ENCODE data around the gene MYO5C.
"Not testable (repeated sequence)": the region's sequence is repeated elsewhere in the genome, so short reads cannot be mapped to it uniquely, and the experiment has no call there.

MYO5C gene

DNA sequence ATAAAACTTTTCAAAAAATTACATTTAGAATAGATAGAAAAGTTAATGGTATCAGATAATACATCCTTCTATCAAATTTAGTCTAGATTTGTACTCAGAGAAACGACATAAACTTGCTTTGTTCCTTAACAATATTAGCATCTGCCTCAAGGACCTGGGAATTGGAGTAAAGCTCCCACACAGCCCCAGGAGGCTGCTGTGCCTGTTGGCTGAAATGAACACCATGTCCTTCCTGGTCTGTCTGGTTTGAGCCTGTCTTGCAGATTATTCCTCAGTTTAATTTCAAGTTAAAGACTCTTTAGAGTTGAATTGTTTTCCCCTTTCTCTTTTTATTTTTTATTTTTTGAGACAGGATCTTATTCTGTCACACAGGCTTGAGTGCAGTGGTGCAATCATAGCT lies 123.8 kb downstream of the MYO5C start:
- no peak for DNase-seq (ENCODE audit: extremely low read depth, low read depth)
- TF ChIP-seq CTCF (IDR thresholded peaks at IDR 0.05; ENCODE audit: low read depth, low read length, missing control alignments), result no peak
- no peak overlapping the region for H3K4me3 ChIP-seq (replicated peaks; ENCODE audit: low read depth, low read length)

DNA sequence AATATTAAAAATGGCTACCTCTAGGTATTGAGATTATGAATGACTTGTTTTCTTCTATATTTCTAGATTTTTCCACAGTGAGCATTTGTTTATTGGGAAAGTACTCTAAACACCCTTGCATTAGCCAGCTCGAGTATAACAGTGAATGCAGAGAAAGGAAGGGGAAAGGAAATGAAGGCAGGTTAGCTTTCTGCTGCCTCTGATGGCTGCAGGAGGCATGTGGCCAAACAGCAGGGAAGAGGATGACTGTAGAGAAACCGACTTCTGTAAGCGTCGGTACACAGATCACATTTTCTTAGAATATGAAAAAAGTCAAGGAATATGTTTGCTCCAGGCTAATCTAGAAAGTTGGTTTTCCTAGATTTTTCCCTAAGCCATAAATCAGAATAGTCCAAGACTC lies 124.2 kb downstream of the MYO5C start:
- TF ChIP-seq CTCF (IDR thresholded peaks at IDR 0.05; ENCODE audit: low read depth, low read length, missing control alignments), result no peak
- no peak overlapping the region for H3K4me3 ChIP-seq (replicated peaks; ENCODE audit: low read depth, low read length)
- no peak for DNase-seq (ENCODE audit: extremely low read depth, low read depth)

- not testable (repeated sequence) for DNase-seq (ENCODE audit: extremely low read depth, low read depth); H3K4me3 ChIP-seq (replicated peaks; ENCODE audit: low read depth, low read length)
Observed at GRCh38 chr15:52170199-52170598, 125.4 kb downstream of the MYO5C start.

DNA sequence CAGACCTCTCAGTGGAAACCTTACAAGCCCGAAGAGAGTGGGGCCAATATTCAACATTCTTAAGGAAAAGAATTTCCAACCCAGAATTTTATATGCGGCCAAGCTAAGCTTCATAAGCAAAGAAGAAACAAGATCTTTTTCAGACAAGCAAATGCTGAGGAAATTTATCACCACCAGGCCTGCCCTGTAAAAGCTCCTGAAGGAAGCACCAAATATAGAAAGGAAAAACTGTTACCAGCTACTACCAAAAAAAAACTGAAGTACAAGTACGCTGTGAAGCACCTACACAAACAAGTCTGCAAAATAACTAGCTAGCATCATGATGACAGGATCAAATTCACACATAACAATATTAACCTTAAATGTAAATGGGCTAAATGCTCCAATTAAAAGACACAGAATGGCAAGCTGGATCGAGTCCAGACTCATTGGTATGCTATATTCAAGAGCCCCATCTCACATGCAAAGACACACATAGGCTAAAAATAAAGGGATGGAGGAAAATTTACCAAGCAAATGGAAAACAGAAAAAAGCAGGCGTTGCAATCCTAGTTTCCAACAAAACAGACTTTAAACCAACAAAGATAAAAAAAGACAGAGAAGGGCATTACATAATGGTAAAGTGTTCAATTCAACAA lies 130.0 kb downstream of the MYO5C start:
- not testable (repeated sequence) for H3K4me3 ChIP-seq (replicated peaks; ENCODE audit: low read depth, low read length); DNase-seq (ENCODE audit: extremely low read depth, low read depth)

- no peak overlapping the region for H3K4me3 ChIP-seq (replicated peaks; ENCODE audit: low read depth, low read length)
- no peak for DNase-seq (ENCODE audit: extremely low read depth, low read depth)
- no peak for TF ChIP-seq CTCF (IDR thresholded peaks at IDR 0.05; ENCODE audit: low read depth, low read length, missing control alignments)
Observed at GRCh38 chr15:52164631-52165265, 130.9 kb downstream of the MYO5C start.

DNA sequence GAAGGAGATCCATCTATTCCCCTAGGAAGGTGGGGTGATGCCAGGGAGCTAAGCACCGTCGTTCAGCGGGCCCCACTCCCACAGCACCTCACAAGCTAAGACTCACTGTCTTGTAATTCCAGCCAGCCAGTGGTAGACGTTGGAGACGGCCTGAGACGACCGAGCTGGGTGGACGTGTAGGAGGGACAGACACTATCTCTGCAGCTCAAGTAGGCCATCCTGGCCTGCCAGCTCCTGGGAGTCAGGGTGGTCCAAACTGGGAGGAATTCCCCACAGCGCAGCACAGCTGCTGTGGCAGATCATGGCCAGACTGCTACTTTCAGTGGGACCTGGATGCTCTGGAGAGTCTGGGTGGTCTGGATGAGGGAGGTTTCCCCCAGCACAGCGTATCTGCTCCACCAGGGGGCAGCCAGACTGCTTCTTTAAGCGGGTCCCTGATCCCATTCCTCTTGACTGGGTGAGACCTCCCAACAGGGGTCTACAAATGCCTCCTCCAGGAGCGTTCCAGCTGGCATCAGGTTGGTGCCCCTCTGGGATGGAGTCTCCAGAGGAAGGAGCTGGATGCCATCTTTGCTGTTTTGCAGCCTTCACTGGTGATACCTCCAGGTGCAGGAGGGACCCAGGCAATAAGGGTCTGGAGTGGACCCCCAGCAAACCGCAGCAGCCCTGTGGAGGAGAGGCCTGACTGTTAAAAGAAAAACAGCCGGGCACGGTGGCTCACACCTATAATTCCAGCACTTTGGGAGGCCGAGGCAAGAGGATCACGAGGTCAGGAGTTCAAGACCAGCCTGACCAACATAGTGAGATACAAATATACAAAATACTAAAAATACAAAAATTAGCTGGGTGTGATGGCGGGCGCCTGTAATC lies 132.0 kb downstream of the MYO5C start:
- TF ChIP-seq CTCF (IDR thresholded peaks at IDR 0.05; ENCODE audit: low read depth, low read length, missing control alignments), result peak; percentile 36
- no peak for DNase-seq (ENCODE audit: extremely low read depth, low read depth)

DNA sequence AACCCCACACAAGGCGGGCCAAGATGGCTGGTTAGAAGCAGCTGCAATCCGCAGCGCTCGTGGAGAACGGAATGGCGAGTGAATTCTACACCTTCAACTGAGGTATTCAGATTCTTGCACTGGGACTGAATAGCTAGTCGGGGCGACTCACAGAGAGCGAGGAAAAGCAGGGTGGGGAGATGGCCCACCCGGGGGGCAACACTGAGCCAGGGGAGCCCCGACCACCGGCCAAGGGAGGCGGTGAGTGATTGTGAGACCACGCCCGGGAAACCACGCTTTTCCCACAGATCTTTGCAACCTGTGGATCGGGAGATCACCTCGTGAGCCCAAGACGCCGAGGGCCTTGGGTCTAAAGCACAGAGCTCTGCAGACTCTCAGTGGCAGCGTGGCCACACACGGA lies 132.7 kb downstream of the MYO5C start:
- no peak overlapping the region for H3K4me3 ChIP-seq (replicated peaks; ENCODE audit: low read depth, low read length)
- no peak for TF ChIP-seq CTCF (IDR thresholded peaks at IDR 0.05; ENCODE audit: low read depth, low read length, missing control alignments)
- no peak for DNase-seq (ENCODE audit: extremely low read depth, low read depth)

More for the DNA sequence above, 132.0 kb downstream of the MYO5C start:
- H3K4me3 ChIP-seq (replicated peaks; ENCODE audit: low read depth, low read length), result no peak overlapping the region

Data from HFF-Myc (cell line).